SKM-1 (cell line): ENCODE data around the gene VARS1.
"Not testable (repeated sequence)": the region's sequence is repeated elsewhere in the genome, so short reads cannot be mapped to it uniquely, and the experiment has no call there.

Experiments used
- DNase-seq: peaks from one replicate; lab custom pipeline; 2025; ENCODE audit not compliant: unreplicated experiment; lab: John Stamatoyannopoulos, UW

The VARS1 gene

GRCh38 chr6:31795616-31796298 lies at the start of gene VARS1:
VARS1 (minus strand) TSS chr6:31795752; CDS start chr6:31795217, 535 bp downstream.
- peak; percentile 87 for DNase-seq

- DNase-seq, result no peak
Observed at GRCh38 chr6:31844507-31844906, 49.0 kb upstream of the VARS1 start.

DNA sequence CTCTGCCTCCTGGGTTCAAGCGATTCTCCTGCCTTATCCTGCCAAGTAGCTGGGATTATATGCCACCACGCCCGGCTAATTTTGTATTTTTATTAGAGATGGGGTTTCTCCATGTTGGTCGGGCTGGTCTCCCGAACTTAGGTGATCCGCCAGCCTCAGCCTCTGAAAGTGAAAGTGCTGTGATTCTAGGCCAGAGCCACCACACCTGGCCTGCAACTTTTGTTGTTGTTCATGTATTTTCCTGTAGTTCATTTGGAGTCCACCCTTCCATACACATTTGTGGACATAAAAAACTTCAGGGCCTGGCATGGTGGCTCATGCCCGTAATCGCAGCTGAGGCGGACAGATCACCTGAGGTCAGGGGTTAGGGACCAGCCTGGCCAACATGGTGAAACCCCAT lies 46.5 kb upstream of the VARS1 start:
- DNase-seq, result no peak

GRCh38 chr6:31839779-31840126 lies 44.2 kb upstream of the VARS1 start:
- not testable (repeated sequence) for DNase-seq

DNA sequence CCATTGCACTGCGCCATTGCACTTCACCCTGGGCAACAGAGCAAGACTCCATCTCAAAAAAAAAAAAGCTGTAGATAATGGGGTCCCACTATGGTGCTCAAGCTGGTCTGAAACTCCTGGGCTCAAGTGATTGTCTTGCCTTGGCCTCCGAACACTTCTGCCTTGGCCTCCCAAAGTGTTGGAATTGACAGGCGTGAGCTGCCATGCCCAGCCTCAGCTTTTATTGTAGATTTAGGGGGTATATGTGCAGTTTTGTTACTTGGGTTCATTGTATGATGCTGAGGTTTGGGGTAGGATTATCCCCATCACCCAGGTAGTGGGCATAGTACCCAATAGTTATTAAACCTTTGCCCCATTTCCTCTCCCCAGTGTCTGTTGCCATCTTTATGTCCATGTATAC lies 43.4 kb upstream of the VARS1 start:
- no peak for DNase-seq

DNA sequence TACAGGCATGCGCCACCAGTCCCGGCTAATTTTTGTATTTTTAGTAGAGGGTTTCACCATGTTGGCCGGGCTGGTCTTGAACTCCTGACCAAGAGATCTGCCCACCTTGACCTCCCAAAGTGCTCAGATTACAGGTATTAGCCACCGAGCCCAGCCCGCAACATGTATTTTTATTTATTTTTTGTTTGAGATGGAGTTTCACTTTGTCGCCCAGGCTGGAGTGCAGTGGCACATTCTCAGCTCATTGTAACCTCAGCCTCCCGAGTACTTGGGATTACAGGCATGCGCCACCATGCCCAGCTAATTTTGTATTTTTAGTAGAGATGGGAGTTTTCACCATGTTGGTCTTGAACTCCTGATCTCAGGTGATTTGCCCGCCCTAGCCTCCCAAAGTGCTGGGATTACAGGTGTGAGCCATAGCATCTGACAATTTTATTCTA lies 42.6 kb upstream of the VARS1 start:
- DNase-seq, result not testable (repeated sequence)

- DNase-seq, result no peak
Observed at GRCh38 chr6:31837369-31838113, 42.0 kb upstream of the VARS1 start.

GRCh38 chr6:31836474-31837368 lies 41.2 kb upstream of the VARS1 start:
- DNase-seq, result no peak

DNA sequence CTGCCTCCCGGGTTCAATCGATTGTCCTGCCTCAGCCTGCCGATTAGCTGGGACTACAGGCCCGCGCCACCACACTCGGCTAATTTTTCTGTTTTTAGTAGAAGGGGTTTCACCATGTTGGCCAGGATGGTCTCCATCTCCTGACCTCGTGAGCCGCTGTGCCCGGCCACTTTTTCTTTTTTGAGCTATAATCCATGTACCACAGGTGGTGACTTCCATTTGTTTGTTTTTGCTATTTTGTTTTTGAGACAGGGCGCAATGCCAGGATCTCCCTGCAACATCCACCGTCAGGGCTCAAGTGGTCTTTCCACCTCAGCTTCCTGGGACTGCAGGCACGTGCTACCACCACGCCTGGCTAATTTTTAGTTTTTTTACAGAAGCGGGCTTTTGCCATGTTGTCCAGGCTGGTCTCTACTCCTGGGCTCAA lies 40.5 kb upstream of the VARS1 start:
- no peak for DNase-seq

GRCh38 chr6:31834367-31835250 lies 39.1 kb upstream of the VARS1 start:
- peak; percentile 85 for DNase-seq

DNA sequence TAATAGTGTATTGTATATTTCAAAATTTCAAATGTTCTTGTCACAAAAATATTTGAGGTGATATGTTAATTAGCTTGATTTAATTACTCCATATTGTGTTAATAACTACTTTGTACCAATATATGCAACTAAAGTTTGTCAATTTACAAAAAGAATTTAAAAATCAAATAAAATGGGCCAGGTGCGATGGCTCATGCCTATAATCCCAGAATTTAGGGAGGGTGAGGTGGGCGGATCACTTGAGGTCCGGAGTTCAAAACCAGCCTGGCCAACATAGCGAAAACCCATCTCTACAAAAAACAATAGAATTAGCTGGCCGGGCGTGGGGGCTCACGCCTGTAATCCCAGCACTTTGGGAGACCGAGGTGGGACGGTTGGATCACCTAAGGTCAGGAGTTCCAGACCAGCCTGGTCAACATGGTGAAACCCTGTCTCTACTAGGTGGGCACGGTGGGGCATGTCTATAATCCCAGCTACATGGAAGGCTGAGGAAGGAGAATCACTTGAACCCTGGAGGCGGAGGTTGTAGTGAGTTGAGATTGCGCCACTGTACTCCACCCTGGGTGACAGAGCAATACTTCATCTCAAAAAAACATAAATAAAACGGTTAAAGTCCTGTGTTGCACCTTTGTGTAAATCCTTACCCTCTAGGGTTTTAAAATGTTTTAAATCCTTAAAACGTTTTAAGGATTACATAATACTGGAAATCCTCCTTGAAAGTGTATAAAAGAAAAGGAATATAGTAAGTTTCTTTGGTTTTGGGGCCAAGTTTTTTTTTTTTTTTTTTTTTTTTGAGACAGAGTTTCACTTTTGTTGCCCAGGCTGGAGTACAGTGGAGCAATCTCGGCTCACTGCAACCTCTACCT lies 36.0 kb upstream of the VARS1 start:
- DNase-seq, result no peak

DNA sequence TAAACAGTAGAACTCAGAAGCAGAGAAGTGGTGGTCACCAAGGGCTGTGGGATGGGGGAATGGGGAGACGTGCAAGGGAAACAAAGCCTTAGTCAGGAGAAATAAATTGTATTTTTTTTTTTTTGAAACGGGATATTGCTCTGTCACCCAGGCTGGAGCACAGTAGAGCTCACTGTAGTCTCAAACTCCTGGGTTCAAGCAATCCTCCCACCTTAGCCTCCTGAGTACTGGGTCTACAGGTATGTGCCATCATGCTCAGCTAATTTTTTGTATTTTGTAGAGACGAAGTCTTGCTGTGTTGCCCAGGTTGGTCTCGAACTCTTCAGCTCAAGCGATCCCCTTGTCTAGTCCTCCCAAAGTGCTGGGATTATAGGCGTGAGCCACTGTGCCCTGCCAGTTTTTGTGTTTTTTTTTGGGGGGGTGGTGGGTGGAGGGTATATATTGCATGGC lies 35.4 kb upstream of the VARS1 start:
- DNase-seq, result no peak

- peak; percentile 40 for DNase-seq
Observed at GRCh38 chr6:31829633-31830283, 34.2 kb upstream of the VARS1 start.

- DNase-seq, result peak; percentile 99
Observed at GRCh38 chr6:31827286-31828079, 31.9 kb upstream of the VARS1 start, which contains the start of gene HSPA1B. HSPA1B (plus strand) TSS chr6:31827738; CDS start chr6:31827951, 213 bp downstream.

DNA sequence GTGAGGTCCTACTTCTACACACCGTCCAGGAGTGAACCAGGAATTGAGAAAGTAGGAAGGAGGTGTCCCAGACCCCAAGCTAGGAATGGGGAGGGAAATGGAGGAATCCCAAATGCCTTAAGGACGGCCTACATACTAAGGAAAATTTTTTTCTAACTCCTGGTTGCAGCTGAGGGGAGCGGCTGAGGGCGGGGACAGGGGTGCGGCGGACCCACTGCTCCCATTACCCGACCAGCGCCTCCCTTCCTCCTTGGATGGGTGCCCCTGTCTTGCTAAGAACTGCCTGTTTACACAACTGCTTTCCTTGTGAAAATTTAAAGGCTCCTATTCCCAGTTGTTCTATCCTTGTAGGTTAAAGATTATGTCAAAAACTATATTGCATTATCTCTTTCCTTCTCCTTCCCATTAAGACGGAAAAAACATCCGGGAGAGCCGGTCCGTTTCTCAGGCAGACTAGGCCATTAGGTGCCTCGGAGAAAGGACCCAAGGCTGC lies 31.3 kb upstream of the VARS1 start:
- peak; percentile 77 for DNase-seq

DNA sequence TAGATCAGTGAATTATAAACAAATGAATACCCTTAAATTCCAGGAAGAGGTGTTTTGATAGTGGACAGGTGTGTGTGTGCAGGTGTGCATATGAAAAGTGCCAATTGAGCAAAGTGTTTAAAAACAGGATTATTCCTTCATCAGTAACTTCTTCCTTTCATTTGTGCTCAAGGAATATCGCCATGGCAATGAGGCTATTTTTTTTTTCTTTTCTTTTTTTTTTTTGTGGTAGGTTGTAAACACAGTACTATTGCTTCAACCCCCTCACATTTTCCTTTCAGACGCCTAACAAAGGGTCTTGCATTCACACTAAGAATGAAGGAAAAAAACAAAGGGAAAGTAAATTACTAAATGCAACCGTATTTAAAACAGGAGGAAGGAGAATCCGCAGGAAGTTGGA lies 30.0 kb upstream of the VARS1 start:
- no peak for DNase-seq

DNA sequence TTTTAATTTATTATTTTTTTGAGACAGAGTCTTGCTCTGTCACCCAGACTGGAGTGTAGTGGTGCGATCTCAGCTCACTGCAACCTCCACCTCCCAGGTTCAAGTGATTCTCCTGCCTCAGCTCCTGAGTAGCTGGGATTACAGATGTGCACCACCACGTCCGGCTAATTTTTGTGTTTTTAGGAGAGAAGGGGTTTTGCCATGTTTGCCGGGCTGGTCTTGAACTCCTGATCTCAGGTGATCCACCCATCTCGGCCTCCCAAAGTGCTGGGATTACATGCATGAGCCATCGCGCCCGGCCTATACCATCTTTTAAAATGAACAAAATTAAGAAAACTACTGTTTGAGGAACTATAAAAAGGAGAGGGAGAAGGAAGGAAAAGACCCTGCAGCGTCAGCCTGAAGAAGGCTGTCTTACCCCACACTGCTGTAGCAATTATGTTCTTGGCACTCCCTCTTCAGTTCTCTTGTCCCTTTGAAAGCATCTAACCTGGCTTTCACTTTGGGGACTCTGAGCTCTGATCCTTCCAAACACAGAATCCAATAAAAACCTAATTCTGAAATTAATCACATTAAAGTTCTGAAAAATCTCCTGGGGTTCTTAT lies 28.1 kb upstream of the VARS1 start:
- DNase-seq, result not testable (repeated sequence)
